Stimulated activated CD8-positive, alpha-beta memory T cell treated with anti-CD3 and anti-CD28 coated beads, Interleukin-4, amount 100 ng/mL, for 4 hours (primary cell): Measurements from ENCODE around the gene CADM2.

ENCODE experiments used
- DNase-seq, 2 donors: peaks; one replicate each; pipeline ENCODE4 v3.0.0-alpha.2; 2020; ENCODE audit warnings: low read depth in 2 of 2, low spot score in 1 of 2

The CADM2 gene

GRCh38 chr3:85304360-85304964 lies 345.7 kb downstream of the CADM2 start:
- DNase-seq: no peak

GRCh38 chr3:85312331-85312730 lies 353.5 kb downstream of the CADM2 start:
- no peak for DNase-seq

DNA sequence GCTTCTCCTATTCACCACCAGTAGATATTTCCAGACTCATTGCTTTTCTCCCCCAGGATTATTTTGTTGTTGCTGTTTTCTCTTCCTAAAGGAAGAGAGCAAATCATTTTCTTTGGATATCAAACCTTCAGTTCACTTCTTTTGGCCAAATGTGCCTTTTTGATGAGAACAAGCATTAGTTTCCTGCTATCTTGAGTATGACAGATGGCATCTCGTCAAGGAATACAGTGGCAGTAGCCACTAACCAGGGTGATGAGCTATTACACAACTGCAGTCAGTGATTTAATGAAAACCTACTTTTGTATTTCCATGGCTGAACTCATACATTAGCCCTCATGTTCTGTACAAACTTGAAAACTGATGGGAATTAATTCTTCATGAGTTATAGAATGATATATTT lies 354.6 kb downstream of the CADM2 start:
- DNase-seq: no peak

DNA sequence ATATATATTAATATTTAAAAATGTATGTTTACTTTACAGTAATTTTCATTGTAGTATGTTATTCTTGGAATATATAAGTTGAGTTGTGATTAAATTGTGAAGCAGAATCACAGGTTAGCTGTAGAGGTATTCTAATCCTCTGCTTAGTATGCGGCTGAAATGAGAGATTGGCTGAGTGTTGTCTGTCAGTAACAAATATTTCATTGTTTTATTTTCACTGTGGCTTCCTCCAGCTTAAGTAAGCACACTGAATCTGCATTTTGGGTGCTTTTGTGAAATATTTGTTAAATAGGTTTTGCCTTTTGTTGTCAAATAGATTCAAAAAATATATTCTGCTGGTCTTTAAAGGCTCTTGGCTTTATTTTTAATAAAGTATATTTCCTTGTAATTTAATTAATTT lies 357.5 kb downstream of the CADM2 start:
- no peak for DNase-seq

- DNase-seq: no peak
Measured at GRCh38 chr3:85321892-85322291, 363.1 kb downstream of the CADM2 start.

GRCh38 chr3:85330071-85330470 lies 371.3 kb downstream of the CADM2 start:
- no peak for DNase-seq

DNA sequence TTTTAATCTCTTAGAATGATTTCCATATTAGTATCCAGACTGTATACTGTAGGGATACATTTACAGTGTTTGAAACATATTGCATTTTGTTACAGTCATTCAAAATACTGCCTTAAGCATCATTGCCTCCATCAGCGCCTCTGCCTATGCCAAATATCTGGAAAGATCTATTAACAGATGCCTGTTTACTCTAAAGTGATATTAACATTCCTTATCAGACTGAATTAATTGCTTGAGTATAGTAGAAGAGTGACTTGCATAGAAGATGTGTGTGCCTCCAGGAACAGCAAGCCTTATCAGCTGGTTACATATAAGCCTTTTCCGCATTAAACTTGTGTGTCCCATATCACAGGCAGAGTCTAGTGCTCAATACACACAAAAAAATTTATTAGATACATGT lies 379.1 kb downstream of the CADM2 start:
- DNase-seq: no peak

DNA sequence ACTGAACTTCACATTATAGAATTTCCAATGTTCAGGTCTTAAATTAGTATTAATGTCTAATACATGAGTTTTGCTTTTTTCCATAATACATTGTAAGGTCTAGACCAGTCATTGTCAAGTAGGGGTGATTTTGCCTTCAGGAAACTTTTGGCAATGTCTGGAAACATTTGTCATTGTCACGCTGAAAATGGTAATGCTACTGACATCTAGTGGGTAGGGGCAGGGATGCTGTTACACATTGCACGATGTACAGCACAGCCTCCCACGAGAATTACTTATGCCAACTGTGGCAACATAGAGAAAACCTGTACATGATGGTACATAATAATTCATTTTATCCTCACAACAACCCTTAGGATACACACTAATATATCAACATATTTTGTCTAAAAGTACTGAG lies 384.1 kb downstream of the CADM2 start:
- DNase-seq: no peak

GRCh38 chr3:85355572-85355971 lies 396.8 kb downstream of the CADM2 start:
- DNase-seq: no peak

DNA sequence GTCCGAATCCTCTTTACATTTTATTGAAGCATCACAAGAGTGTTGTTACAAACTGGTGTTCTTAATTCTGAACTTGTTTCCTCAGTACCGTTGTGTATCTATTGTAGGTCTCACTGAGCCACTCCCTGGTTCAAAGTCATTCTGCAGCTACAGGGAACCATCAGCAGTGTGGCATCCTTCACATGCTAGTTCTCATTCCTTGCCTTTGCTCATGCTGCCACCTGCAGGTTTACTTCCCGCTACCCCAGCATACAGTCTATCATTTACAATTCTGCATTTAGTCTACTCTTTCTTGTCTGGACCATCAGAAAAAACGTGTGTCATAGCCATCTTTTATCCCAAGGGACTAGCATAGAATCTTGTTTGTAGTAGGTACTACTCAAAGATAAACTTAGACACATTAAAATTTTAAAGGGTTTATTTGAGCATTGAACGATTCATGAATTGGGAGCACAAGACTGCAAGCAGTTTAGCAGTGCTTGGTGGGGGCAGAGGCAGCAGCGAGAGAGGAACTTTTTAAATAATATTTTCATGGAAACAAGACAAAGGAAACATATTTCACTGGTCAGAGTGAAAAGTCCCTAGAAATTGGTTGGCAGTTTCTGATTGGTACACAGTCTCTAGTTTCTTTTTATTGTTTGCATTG lies 402.1 kb downstream of the CADM2 start:
- no peak for DNase-seq

DNA sequence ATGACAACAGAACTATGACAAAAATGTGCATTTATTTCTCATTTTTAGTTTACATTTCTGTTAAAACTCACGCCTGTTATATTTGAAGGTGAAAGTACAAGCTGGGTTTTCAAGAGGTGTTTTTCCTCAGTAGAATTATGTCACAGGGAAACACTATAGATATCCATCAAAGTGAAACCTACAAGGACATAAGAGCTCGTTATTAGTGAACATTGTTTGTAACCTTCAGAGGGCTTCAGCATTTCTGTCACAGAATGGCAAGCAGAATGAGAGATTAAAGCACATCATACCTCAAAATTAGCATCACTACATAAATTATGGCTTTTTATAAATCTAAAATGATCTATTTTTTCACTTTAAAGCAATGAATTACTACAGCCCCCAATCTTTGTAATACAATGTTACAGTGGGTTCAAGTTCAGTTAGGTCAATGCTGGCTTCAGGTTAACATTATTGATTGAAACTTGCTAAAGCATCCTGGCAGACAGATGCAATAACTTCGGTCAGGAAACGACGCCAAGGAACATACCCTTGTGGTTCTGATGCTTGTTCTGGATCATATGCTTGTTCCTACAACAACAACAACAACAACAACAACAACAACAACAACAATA lies 405.6 kb downstream of the CADM2 start:
- DNase-seq: no peak

GRCh38 chr3:85370341-85370740 lies 411.6 kb downstream of the CADM2 start:
- DNase-seq: no peak

- no peak for DNase-seq
Measured at GRCh38 chr3:85376131-85376530, 417.3 kb downstream of the CADM2 start.

DNA sequence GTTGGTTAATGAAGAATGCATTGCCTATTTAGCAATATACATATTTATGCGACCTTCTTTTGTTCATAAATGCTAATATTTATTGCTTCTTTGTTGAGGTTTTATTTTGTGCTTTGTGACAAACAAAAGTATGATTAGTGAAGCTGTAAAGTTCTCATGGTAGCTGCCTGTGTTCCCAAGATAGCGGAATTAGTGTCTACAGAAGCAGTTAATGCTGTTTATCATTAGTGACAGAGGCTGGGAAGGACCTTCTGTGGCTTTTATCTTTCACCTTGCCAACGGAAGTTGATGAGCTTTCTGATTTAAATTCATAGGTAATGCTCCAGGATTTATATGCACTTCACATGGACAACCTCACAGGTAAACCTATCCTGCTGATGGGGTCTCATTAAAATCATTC lies 418.3 kb downstream of the CADM2 start:
- DNase-seq: no peak

DNA sequence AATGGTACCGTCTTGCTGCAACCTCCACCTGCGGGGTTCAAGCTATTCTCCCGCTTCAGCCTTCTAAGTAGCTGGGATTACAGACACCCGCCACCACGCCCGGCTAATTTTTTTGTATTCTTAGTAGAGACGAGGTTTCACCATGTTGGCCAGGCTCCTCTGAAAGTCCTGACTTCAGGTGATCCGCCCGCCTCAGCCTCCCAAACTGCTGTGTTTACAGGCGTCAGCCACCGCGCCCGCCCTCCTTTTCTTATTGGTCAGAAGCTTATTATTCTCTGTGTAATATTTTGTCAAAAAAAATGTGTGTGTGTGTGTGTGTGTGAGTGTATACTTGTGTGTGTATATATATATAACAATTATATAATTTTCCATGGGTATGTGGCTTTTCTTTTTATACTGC lies 425.6 kb downstream of the CADM2 start:
- DNase-seq: no peak

DNA sequence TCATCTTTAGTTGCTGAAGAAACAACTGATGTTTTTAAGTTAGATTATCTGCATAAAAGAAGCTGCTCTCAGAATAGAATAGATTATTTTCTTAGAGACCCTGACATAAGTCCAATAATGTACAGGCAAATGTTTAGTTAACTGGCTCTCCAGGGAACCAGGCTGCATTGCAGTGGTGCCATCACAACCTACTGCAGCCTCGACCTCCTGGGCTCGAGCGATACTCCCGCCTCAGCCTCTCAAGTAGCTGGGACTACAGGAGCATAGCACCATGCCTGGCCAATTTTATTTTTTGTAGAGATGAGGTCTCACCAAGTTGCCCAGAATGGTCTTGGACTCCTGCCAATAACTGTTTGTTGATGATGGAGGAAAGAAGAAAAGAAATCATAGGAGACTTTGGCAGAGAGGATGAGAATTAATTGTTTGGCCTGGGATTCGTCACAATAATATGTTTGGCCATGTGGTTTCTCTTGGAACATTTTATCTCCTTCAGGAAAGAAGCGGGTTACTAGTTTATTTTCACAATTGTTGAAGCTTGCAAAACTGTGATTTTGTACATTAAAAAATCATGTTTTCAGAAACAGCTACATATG lies 429.2 kb downstream of the CADM2 start:
- no peak for DNase-seq

GRCh38 chr3:85394424-85394823 lies 435.6 kb downstream of the CADM2 start:
- no peak for DNase-seq

DNA sequence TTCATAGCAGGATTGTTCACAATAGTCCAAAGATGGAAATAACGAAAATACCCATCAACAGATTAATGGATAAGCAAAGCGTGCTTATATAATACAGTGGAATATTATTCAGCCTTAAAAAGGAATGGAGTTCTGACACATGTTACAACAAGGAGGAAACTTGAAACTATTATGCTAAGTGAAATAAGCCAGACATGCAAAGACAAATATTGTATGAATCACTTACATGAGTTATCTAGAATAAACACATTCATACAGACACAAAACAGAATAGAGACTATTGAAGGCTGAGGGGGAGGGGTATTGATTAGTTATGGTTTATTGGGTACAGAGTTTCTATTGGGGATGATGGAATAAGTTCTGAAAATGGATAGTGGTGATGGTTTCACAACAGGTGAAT lies 438.6 kb downstream of the CADM2 start:
- no peak for DNase-seq

- no peak for DNase-seq
Measured at GRCh38 chr3:85426121-85426520, 467.3 kb downstream of the CADM2 start.

GRCh38 chr3:85427467-85427866 lies 468.7 kb downstream of the CADM2 start:
- DNase-seq: no peak

- DNase-seq: no peak
Measured at GRCh38 chr3:85432081-85432480, 473.3 kb downstream of the CADM2 start.

GRCh38 chr3:85433319-85433718 lies 474.5 kb downstream of the CADM2 start:
- no peak for DNase-seq
